Liver (tissue), 3 donors: ENCODE measurements around the gene UNKL.

Experiments used
- ATF3 ChIP-seq: IDR thresholded peaks from 2 replicates; pipeline ENCODE4 v1.6.1; 2016; ENCODE audit warnings: antibody characterized with exemption
- CTCF ChIP-seq: fragments of 150-350 bp; IDR thresholded peaks from 2 replicates; pipeline ENCODE4 v1.5.1; 2017; ENCODE audit warnings: improper control_type of control experiment, low read depth, low read length; ENCODE audit not compliant: missing input control
- FOXA1 ChIP-seq: IDR thresholded peaks from 2 replicates; pipeline ENCODE4 v1.6.1; 2016; ENCODE audit warnings: antibody characterized with exemption
- HNF4G ChIP-seq: IDR thresholded peaks from 2 replicates; pipeline ENCODE4 v1.6.1; 2016; ENCODE audit warnings: antibody characterized with exemption
- JUND ChIP-seq, 2 donors: IDR thresholded peaks; 2 replicates each; pipeline ENCODE4 v1.6.1; 2016; ENCODE audit warnings: antibody characterized with exemption in 2 of 2
- MAX ChIP-seq: IDR thresholded peaks from 2 replicates; pipeline ENCODE4 v1.6.1; 2016; ENCODE audit warnings: antibody characterized with exemption
- RAD21 ChIP-seq, 2 donors: IDR thresholded peaks; 2 replicates each; pipeline ENCODE4 v1.6.1; 2016; ENCODE audit warnings: antibody characterized with exemption in 2 of 2, mild to moderate bottlenecking in 2 of 2
- REST ChIP-seq: IDR thresholded peaks from 2 replicates; pipeline ENCODE4 v1.6.1; 2016; ENCODE audit warnings: antibody characterized with exemption, mild to moderate bottlenecking
- RXRA ChIP-seq, 2 donors: IDR thresholded peaks; 2 replicates each; pipeline ENCODE4 v1.6.1; 2017 to 2018; ENCODE audit warnings: antibody characterized with exemption in 2 of 2, mild to moderate bottlenecking in 1 of 2
- SP1 ChIP-seq: IDR thresholded peaks from 2 replicates; pipeline ENCODE4 v1.6.1; 2018; ENCODE audit warnings: antibody characterized with exemption, mild to moderate bottlenecking
- TAF1 ChIP-seq: conservative IDR thresholded peaks from 2 replicates; pipeline ENCODE4 v1.6.1; 2016; ENCODE audit warnings: antibody characterized with exemption, mild to moderate bottlenecking
- YY1 ChIP-seq: IDR thresholded peaks from 2 replicates; pipeline ENCODE4 v1.6.1; 2016; ENCODE audit warnings: antibody characterized with exemption, mild to moderate bottlenecking
- ZBTB33 ChIP-seq: IDR thresholded peaks from 2 replicates; pipeline ENCODE4 v1.6.1; 2016; ENCODE audit warnings: antibody characterized with exemption
- donor health status: healthy.
- donor health status: healthy.

GRCh38 chr16:1357906-1358566, 56.5 kb downstream of the UNKL start:
- no peak for TF ChIP-seq CTCF
- TF ChIP-seq ZBTB33: no peak
- no peak for TF ChIP-seq TAF1
- TF ChIP-seq YY1: no peak
- no peak for TF ChIP-seq HNF4G
- TF ChIP-seq RXRA (IDR thresholded peaks at IDR 0.05): no peak
- TF ChIP-seq REST: no peak
- no peak for TF ChIP-seq MAX
- no peak for TF ChIP-seq RAD21 (IDR thresholded peaks at IDR 0.05)
- no peak for TF ChIP-seq FOXA1
- no peak for TF ChIP-seq SP1
- TF ChIP-seq ATF3: no peak
- TF ChIP-seq JUND (IDR thresholded peaks at IDR 0.05): no peak
